ENCODE data around the gene SIGLEC1.

DNA sequence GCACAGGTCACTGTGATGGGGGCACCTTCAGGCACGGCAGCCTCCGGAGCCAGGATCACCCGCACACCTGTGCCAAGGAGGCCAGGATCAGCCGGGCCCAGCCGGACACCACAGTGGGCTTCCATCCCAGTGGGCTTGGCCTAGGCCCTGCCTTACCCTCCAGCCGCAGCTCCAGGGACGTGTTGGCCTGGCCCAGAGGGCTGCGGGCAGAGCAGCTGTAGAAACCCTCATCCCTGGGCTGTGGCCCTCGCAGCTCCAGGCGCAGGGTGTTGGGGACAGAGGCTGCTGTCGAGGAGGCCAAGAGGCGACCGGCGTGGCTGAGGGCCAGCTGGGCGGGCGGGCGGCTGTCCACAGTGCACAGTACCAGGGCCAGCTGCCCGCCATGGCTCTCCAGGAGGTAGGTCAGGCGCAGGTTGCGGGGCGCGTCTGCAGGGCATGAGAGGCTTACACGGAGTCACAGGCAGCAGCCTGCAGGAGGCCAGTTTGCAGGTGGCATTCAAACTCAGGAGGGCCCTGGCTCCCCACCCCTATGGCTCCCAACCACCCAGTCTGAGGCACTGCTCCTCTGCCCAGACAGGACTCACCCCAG lies 19.6 kb downstream of the SIGLEC1 start:
- TF ChIP-seq POLR2A (IDR thresholded peaks at IDR 0.05), result no peak
- TF ChIP-seq, protein P1, sequence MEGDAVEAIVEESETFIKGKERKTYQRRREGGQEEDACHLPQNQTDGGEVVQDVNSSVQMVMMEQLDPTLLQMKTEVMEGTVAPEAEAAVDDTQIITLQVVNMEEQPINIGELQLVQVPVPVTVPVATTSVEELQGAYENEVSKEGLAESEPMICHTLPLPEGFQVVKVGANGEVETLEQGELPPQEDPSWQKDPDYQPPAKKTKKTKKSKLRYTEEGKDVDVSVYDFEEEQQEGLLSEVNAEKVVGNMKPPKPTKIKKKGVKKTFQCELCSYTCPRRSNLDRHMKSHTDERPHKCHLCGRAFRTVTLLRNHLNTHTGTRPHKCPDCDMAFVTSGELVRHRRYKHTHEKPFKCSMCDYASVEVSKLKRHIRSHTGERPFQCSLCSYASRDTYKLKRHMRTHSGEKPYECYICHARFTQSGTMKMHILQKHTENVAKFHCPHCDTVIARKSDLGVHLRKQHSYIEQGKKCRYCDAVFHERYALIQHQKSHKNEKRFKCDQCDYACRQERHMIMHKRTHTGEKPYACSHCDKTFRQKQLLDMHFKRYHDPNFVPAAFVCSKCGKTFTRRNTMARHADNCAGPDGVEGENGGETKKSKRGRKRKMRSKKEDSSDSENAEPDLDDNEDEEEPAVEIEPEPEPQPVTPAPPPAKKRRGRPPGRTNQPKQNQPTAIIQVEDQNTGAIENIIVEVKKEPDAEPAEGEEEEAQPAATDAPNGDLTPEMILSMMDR (IDR thresholded peaks at IDR 0.05), result no peak
- no peak for TF ChIP-seq EP300 (IDR thresholded peaks at IDR 0.05)
